Measurements from ENCODE around the gene DPH7.
A peak's percentile ranks its signal among the peaks of the same experiment; 100 is the strongest.
"Not testable (repeated sequence)": the region's sequence is repeated elsewhere in the genome, so short reads cannot be mapped to it uniquely, and the experiment has no call there.

Gene DPH7

GRCh38 chr9:137606005-137606621, 27.4 kb upstream of the DPH7 start:
- DNase-seq (ENCODE audit: low spot score): no peak

DNA sequence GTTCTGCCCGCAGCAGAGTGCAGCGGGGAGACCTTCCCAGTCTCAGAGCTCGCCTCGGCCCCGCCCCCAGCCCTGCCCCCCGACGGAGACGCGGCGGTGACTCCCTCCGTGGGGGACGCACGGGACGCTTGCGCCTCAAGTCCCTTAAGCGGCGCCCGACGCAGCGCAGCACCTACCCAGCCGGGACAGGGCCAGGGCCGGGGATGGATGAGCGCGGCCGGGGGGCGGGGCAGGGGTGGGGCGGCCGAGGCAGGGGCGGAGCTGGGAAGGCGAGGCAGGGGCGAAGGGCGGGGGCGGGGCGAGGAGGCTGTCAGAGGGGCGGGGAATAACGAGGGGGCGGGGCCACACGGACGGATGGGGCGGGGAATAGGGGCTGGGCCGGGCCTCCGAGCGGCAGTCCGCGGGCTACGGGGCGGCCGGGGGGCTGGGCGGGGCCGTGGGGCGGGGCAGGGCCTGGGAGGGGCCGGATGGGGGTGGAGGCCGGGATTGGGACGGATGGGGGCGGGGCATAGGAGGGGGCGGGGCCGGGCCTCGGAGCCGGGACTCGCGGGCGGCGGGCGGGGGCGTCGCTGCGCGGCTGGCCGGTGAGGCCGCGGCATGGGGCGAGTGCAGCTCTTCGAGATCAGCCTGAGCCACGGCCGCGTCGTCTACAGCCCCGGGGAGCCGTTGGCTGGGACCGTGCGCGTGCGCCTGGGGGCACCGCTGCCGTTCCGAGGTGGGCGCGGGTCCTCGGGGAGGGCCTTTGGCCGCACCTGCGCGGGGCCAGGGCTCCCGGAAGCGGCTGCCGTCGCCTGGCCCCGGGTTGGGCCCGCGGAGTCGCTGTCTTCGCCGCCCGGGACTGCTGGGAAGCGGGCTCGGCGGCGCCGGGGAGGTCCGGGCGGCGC, 26.6 kb upstream of the DPH7 start, which contains the start of gene ARRDC1:
Gene ARRDC1 (plus strand): TSS at position 566 of the 884 bp plus-strand sequence. CDS start 32 bp downstream, at position 598.
- peak; percentile 94 for DNase-seq (ENCODE audit: low spot score)

- DNase-seq (ENCODE audit: low spot score): no peak
Measured at GRCh38 chr9:137604345-137605086, 25.8 kb upstream of the DPH7 start.

- DNase-seq (ENCODE audit: low spot score): no peak
Measured at GRCh38 chr9:137603879-137604278, 25.2 kb upstream of the DPH7 start.

DNA sequence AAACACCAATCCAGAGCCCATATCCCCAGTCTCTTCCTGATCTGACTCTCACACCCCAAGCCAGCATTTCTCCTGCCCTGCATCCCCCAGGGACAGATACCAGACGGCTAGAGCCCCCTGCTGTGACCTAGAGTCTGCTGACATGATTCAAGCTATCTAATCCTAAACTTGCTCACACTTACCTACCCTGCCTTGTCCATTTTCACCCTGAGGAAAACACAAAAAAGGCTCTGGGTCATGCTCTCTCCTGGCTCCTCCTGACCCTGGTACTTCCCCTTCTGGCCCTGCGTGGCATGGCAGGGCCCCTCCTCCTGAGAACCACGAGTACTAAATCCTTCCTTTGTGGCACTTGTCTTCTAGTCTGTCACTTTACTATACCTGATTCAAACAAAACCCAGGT, 23.9 kb upstream of the DPH7 start:
- no peak for DNase-seq (ENCODE audit: low spot score)

DNA sequence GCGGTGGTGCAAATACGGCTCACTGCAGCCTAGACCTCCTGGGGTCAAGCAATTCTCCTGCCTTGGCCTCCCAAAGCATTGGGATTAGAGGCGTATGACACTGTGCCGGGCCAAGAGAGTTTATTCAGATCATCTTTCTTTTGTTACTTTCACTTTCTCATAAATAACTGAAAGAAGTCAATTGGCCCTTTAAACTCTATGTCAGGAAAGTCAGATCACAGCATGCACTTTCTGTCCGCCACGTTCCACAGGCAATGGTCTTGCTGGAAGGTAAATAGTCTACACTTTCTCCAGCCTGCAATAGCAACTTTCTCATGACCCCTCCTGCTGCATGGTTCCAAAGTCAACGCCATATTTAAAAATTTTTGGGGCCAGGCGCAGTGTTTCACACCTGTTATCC, 20.2 kb upstream of the DPH7 start:
- no peak for DNase-seq (ENCODE audit: low spot score)

GRCh38 chr9:137596577-137596976, 17.9 kb upstream of the DPH7 start:
- DNase-seq (ENCODE audit: low spot score): not testable (repeated sequence)

DNA sequence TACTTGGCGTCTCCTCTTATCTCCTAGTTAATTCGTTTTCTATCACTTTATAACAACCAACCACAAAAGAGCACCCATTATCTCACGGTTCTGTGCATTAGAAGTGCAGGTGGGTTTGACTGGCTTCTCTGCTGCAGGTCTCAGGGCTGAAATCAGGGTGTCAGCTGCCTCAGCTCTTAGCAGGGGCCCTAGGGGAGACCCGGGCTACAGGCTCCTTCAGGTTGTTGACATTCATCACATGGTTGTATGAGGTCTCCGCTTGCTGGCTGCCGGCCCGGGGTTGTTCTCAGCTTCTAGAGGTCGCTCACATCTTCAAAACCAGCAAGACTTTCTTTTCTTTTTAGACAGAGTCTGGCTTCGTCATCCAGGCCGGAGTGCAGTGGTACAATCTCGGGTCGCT, 14.5 kb upstream of the DPH7 start:
- DNase-seq (ENCODE audit: low spot score): no peak

- DNase-seq (ENCODE audit: low spot score): no peak
Measured at GRCh38 chr9:137592767-137593166, 14.0 kb upstream of the DPH7 start.

GRCh38 chr9:137590469-137591383, 12.0 kb upstream of the DPH7 start, which contains the start of gene ZMYND19:
Gene ZMYND19, minus strand, starts transcription at chr9:137590512. Its CDS starts 249 bp downstream, at chr9:137590263.
- DNase-seq (ENCODE audit: low spot score): peak; percentile 90

GRCh38 chr9:137590123-137590468, 11.4 kb upstream of the DPH7 start:
- no peak for DNase-seq (ENCODE audit: low spot score)

- no peak for DNase-seq (ENCODE audit: low spot score)
Measured at GRCh38 chr9:137589441-137590122, 10.9 kb upstream of the DPH7 start.

GRCh38 chr9:137588891-137589290, 10.2 kb upstream of the DPH7 start:
- DNase-seq (ENCODE audit: low spot score): no peak

DNA sequence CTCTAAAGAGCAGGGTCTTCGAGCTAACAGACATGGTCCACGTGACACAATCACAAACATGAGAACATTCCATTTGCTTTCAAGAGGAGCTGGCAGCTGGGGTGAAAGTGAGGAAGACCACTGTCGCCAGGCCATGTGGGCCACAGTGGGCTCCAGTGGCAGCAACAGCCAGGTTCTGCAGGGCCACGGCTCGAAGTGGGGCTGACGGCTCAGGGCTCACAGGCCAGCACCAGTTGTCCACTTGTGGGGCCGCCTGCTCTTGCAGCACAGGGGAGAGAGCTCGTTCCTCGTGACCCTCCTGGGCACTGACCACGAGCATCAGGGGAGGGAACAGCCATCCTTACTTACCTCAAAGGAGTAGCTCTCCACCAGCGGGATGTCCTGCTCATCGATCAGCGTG, 9.6 kb upstream of the DPH7 start:
- DNase-seq (ENCODE audit: low spot score): no peak

GRCh38 chr9:137586854-137587253, 8.1 kb upstream of the DPH7 start:
- no peak for DNase-seq (ENCODE audit: low spot score)

DNA sequence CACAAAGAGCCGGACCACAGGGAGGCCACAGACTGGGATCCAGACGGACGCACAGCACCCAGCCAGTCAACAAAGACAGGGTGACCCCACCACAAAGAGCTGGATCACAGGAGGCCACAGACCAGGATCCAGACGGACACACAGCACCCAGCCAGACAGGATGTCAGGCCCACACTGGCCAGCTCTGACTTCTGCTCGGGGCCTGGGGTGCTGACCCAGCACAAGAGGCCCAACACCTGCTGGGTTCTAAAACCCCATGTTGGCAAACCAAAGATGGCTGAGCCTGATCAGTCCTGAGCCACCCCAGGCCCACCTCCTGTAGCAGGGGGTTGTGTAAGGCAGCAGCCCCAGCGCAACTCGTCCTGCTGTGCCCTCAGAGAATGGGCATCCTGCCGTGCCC, 5.2 kb upstream of the DPH7 start:
- DNase-seq (ENCODE audit: low spot score): no peak

DNA sequence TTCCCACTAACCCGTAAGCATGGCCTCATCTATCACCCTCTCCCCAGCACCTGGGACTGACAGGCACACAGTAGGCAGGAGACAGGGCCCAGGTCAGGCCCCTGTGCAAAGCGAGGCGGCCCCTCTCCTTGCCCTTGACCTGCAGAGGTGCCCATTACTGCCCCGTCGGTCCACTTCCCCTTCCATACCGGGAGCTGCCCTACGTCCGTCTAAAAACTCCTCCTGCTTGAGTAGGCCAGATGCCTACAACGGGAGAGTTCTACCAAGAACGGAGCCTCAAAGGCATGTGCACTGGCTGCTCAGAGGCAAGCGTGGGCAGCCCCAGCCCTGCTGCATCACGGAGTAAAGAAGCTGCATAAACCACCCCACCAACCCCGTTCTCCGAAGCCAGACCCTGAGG, 4.6 kb upstream of the DPH7 start:
- DNase-seq (ENCODE audit: low spot score): no peak

GRCh38 chr9:137582286-137582860, 3.6 kb upstream of the DPH7 start:
- DNase-seq (ENCODE audit: low spot score): no peak

GRCh38 chr9:137581361-137582285, 2.9 kb upstream of the DPH7 start:
- no peak for DNase-seq (ENCODE audit: low spot score)

DNA sequence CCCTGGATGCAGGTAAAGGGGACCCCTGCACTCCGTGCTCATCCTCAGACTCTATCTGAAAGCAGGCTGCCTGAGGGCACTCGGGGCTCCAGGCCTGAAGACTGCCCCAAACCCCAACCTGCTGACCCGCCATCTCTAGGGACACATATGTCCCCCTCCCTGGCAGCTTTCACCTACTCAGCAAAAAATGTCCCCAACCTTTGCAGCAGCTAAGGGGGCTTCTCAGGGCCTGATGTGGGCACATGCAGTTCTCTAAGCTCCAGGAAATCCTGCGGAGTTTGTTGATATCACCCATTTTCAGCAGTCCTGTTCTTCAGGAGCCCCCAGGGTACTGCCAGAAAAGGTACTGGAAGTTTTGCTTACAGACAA, 2.2 kb upstream of the DPH7 start:
- no peak for DNase-seq (ENCODE audit: low spot score)
